GM19351 (cell line): Measurements from ENCODE around the gene NAT14.
"Not testable (repeated sequence)": the region's sequence is repeated elsewhere in the genome, so short reads cannot be mapped to it uniquely, and the experiment has no call there.

Source experiments
- ATAC-seq: cut with Tn5 transposase; IDR thresholded peaks from one replicate; pipeline ENCODE4 v1.9.1; 2021; ENCODE audit warnings: mild to moderate bottlenecking, moderate library complexity; ENCODE audit not compliant: unreplicated experiment

NAT14 gene

DNA sequence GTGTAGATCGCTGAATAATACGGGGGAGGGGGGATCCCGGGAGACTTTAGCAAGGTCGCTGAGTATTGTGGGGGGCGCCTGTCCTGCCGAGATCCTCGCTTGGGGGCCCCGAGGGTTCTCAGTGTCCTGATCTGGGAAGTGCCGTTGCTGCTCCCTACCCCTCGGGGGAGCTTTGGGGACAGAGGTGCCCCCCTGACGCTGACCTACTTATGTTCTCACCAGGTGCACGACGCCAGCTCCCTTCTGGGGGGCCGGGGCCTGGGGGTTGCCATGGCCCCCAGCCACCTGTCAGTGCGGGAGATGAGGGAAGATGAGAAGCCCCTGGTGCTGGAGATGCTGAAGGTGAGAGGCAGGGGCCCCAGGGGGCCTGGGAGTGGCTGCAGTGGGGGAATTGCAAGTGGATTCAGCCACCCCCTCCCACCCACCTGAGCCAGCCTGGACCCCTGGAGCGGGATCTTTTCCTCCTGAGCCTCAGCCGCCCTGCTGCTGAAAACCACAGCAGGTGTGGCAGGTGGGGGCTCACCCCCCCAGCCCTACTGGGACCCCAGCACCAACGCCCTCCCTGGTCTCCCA is 537 bp downstream of the NAT14 start:
- ATAC-seq: no peak

- no peak for ATAC-seq
Observed at GRCh38 chr19:55486043-55486970, 1.3 kb downstream of the NAT14 start.

GRCh38 chr19:55486971-55487923 is 2.3 kb downstream of the NAT14 start:
- no peak for ATAC-seq

GRCh38 chr19:55487924-55488687 is 3.1 kb downstream of the NAT14 start, which contains the start of gene SSC5D:
Gene SSC5D, plus strand, starts transcription at chr19:55488436. Its CDS starts 154 bp downstream, at chr19:55488590.
- ATAC-seq: no peak

DNA sequence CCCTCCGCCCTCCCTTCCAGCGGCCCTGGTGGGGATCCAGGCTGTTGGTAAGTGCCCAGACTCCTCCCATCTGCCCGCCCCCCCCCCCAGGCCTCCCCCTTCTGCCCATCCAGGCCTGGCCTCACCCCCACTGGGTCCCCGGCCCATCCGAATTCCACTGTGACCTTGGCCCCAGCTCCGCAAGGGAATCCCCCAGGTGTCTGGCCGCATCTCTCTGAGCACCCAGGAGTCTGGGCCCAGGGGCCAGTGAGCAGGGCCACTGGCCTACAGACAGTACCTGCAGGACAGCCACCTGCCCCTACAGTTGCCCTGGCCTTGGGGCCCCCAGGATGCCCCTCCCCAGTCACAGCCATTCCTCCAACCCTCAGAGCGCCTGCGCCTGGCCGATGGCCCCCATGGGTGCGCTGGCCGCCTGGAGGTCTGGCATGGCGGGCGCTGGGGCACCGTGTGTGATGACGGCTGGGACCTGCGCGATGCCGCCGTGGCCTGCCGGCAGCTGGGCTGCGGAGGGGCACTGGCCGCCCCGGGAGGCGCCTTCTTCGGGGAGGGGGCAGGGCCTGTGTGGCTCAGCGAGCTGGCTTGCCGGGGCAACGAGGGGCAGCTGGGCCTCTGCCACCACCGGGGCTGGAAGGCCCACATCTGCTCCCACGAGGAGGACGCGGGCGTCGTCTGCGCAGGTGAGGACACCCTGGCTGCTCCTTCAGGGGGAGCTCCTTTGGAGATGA is 4.2 kb downstream of the NAT14 start:
- no peak for ATAC-seq

GRCh38 chr19:55489711-55490477 is 4.9 kb downstream of the NAT14 start:
- ATAC-seq: no peak

DNA sequence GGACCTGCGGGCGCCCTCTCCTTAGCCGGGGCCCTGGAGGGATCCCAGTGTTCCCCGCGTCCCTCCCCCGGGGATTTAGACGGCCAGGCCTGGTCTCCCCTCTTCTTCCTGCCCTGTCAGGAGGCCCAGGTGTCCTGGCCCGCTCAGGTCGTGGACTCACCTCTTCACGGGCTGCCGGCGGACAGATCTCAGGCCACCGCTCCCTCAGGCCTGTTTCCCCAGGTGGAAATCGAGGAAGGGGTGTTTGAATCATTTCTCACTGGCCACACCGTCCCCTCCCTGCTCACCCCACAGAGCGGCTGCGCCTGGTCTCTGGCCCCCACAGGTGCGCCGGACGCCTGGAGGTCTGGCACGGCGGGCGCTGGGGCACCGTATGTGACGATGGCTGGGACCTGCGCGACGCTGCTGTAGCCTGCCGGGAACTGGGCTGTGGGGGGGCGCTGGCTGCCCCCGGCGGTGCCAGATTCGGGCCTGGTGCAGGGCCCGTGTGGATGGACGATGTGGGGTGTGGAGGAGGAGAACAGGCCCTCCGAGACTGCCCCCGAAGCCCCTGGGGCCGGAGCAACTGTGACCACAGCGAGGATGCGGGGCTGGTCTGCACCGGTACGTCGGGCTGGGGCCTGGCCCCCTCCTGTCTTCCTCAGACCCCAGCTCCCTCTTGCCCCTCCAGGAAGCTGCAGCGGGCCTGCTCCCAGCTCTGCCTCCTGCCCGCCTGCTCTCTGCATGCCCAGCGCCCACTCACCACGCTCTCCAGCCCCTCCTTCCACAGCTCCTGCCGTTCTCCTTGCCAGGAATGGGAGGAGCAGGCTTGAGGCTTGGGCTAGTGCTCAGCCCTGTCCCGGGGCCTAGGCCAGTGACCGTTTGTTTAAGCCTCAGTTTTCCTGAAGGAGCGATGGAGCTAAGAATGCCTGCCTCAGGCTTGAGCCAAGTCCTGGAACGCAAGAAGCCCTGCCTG is 5.8 kb downstream of the NAT14 start:
- no peak for ATAC-seq

GRCh38 chr19:55491546-55492360 is 6.8 kb downstream of the NAT14 start:
- no peak for ATAC-seq

DNA sequence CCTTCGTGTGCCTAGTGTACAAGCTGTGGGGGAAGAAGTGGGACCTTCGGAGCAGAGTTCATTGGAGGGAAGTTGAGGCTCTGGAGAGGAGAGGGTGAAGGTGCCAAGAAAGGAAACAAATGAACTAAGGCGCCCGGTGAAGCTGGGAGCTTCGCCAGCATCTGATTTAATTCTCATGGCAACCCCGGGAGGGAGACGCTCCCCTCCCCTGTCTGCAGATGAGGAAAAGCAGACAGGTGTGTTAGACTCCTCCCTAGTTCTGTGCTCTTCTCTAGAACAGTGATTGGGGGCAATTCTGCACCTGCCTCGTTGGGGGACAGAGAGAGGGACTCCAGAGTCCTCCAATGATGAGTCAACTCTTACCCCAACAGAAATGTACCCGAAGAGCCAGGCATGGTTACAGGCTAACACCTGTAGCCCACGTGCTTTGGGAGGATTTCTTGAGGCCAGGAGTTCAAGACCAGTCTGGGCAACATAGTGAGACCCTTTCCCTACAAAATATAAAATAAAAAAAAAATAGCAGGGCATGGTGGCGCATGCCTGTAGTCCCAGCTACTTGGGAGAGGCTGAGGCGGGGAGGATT is 7.5 kb downstream of the NAT14 start:
- no peak for ATAC-seq

DNA sequence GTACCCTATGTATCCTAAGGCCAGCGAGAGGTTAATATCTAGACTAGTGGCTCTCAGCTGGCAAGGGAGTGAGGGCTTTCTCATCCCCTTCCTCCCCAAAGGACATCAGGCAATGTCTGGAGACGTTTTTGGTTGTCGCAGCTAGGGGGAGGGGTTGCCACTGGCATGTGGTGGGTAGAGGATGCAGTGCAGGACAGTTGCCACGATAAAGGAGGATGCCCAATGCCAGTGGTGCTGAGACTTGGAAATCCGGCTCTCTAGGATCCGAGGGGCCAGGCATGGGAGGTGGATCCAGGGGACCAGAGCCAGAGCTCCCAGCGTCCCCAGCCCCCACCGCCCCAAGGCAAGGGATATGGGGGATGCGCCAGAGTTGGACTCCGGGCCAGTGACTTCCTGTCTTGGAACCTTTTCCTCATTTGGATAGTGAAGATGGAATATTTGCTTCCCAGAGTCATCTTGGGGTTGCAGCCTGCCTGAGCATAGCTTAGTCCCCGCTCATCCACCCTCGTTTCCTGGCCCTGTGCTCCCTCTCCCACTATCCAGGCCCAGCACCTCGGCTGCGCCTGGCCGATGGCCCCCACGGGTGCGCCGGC is 8.2 kb downstream of the NAT14 start:
- ATAC-seq: no peak

GRCh38 chr19:55493645-55494171 is 8.7 kb downstream of the NAT14 start:
- no peak for ATAC-seq

GRCh38 chr19:55494172-55494761 is 9.3 kb downstream of the NAT14 start:
- no peak for ATAC-seq

DNA sequence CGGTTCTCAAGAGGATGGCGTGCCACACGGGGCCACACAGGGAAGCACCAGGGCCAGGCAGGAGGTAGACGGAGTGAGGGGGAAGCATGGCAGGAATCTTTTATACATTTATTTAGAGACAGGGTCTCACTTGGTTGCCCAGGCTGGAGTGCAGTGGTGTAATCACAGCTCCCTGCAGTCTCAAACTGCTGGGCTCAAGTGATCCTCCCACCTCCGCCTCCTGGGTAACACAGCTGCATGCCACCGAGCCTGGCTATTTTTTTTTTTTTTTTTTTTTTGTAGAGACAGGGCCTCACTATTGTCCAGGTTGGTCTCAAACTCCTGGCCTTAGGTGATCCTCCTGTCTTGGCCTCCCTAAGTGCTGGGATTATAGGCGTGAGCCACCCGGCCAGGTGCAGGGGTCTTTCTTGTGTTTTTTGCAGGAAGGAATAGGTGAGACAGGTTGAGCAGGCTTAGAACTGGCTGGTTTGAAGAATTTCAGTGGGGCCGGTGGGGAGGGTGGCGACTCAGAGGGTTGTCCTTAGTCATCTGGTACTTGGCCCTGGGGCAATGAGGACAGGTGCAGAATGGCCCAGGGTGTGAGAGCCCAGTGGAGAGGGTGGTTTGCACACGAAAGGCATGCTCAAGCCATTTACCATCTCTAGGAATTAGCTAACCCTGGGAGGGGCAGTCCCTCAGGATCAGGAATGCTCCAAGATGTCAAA is 10.8 kb downstream of the NAT14 start:
- no peak for ATAC-seq

- not testable (repeated sequence) for ATAC-seq
Observed at GRCh38 chr19:55496820-55497219, 11.8 kb downstream of the NAT14 start.

DNA sequence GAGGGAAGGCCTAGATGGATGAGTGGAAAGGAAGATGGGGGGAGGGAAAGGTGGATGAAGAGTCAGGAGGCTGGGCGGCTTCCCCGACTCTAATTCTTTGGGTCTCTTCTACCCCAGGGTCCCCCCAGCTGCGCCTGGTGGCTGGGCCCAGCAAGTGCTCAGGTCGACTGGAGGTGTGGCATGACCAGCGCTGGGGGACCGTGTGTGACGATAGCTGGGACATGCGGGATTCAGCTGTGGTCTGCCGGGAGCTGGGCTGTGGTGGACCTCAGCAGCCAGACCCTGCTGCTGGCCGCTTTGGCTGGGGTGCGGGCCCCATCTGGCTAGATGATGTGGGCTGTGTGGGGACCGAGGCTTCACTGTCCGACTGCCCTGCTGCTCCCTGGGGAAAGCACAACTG is 12.8 kb downstream of the NAT14 start:
- ATAC-seq: no peak
